Hepatocyte (in vitro differentiated cells): ENCODE measurements around the gene GALNT18. TPM values are rescaled to one million over a fixed set of nuclear protein-coding genes. Genes with fewer than 3 reads are reported as not detected.

ENCODE experiments used
- DNase-seq: peaks from one replicate; pipeline ENCODE4 v3.0.0-alpha.2; 2016; ENCODE audit warnings: low spot score
- H2AFZ ChIP-seq: fragments of 200-600 bp; sonication (generic); 2 replicates; pipeline ENCODE4 v1.6.0; 2016; ENCODE audit warnings: antibody characterized with exemption, mild to moderate bottlenecking
- H3K27ac ChIP-seq: fragments of 200-600 bp; sonication (generic); 2 replicates; pipeline ENCODE4 v1.5.1; 2016; ENCODE audit warnings: mild to moderate bottlenecking
- H3K27me3 ChIP-seq: fragments of 200-600 bp; sonication (generic); 2 replicates; pipeline ENCODE4 v1.6.1; 2016
- H3K36me3 ChIP-seq: fragments of 200-600 bp; sonication (generic); replicated peaks from 2 replicates; pipeline ENCODE4 v1.5.1; 2016; ENCODE audit warnings: low read depth; ENCODE audit not compliant: insufficient read depth
- H3K4me1 ChIP-seq: fragments of 200-600 bp; sonication (generic); 2 replicates; pipeline ENCODE4 v1.5.1; 2016; ENCODE audit warnings: mild to moderate bottlenecking, moderate library complexity; ENCODE audit not compliant: insufficient read depth
- H3K4me2 ChIP-seq: fragments of 200-600 bp; sonication (generic); 2 replicates; pipeline ENCODE4 v1.6.0; 2016
- H3K4me3 ChIP-seq: fragments of 200-600 bp; sonication (generic); 2 replicates; pipeline ENCODE4 v1.5.1; 2016; ENCODE audit warnings: mild to moderate bottlenecking
- H3K79me2 ChIP-seq: fragments of 200-600 bp; sonication (generic); 2 replicates; pipeline ENCODE4 v1.6.0; 2017; ENCODE audit warnings: mild to moderate bottlenecking
- H3K9me2 ChIP-seq: fragments of 200-600 bp; sonication (generic); replicated peaks from 2 replicates; pipeline ENCODE4 v1.6.0; 2017; ENCODE audit warnings: mild to moderate bottlenecking; ENCODE audit not compliant: insufficient read depth
- H3K9me3 ChIP-seq: fragments of 200-600 bp; sonication (generic); 2 replicates; pipeline ENCODE4 v1.5.1; 2016; ENCODE audit warnings: low read depth, mild to moderate bottlenecking
- H4K20me1 ChIP-seq: fragments of 200-600 bp; sonication (generic); 2 replicates; pipeline ENCODE4 v1.6.0; 2016; ENCODE audit warnings: mild to moderate bottlenecking; ENCODE audit not compliant: insufficient read depth, poor library complexity, severe bottlenecking
- CTCF ChIP-seq: fragments of 200-600 bp; sonication (generic); IDR thresholded peaks from 2 replicates; pipeline ENCODE4 v1.5.1; 2016; ENCODE audit warnings: antibody characterized with exemption, mild to moderate bottlenecking; ENCODE audit not compliant: poor library complexity
- EZH2 ChIP-seq: fragments of 200-600 bp; sonication (generic); IDR thresholded peaks from 2 replicates; pipeline ENCODE4 v1.6.1; 2016; ENCODE audit warnings: antibody characterized with exemption, mild to moderate bottlenecking, borderline replicate concordance
- EZH2phosphoT487 ChIP-seq: fragments of 200-600 bp; sonication (generic); IDR thresholded peaks from one replicate; pipeline ENCODE4 v1.6.1; 2018; ENCODE audit warnings: antibody characterized with exemption, mild to moderate bottlenecking, low read depth, moderate library complexity; ENCODE audit not compliant: unreplicated experiment, severe bottlenecking
- WGBS: methylation state at CpG from one replicate; pipeline ENCODE4 v1.1.6; 2016; ENCODE audit warnings: low lambda C conversion rate; ENCODE audit errors: missing lambda C conversion rate; 5-methylcytosine and 5-hydroxymethylcytosine counted together
- polyA plus RNA-seq: library from polyadenylated mRNA; unstranded; fragments of >200 nt; fragmentation: Nextera tagmentation; extraction: Ambion mirVana; gene quantifications from 2 replicates; pipeline ENCODE4 v1.2.1, GENCODE V29; 2016
- total RNA-seq: library from RNA; depleted of rRNA; stranded (reverse); fragments of >200 nt; gene quantifications from 2 replicates; pipeline ENCODE4 v1.2.3, GENCODE V29; 2014

GALNT18 gene
- total and polyA plus RNA-seq, 2 experiments from 2014 or later = 11.6 to 22.4 TPM

GRCh38 chr11:11421509-11421908 lies 200.3 kb downstream of the GALNT18 start:
- no peak overlapping the region for H3K4me2 ChIP-seq
- no peak overlapping the region for H3K4me3 ChIP-seq
- TF ChIP-seq EZH2phosphoT487 (no peak), CTCF (no peak), EZH2 (no peak)
- no peaks in the 10 kb centered on the region for H4K20me1 ChIP-seq
- H3K27me3 ChIP-seq = no peaks in the 10 kb centered on the region
- H2AFZ ChIP-seq = no peak overlapping the region
- no peaks in the 10 kb centered on the region for H3K4me1 ChIP-seq
- H3K27ac ChIP-seq = no peak overlapping the region
- no peaks in the 10 kb centered on the region for H3K9me2 ChIP-seq
- no peaks in the 10 kb centered on the region for H3K79me2 ChIP-seq
- no peaks in the 10 kb centered on the region for H3K36me3 ChIP-seq
- H3K9me3 ChIP-seq = no peaks in the 10 kb centered on the region
- no peak for DNase-seq
- WGBS = 100% methylated on average over 1 of the region's 2 CpGs

- Histone ChIP-seq H3K9me3 (no peaks in the 10 kb centered on the region), H3K79me2 (no peaks in the 10 kb centered on the region), H4K20me1 (no peaks in the 10 kb centered on the region), H2AFZ (no peak overlapping the region), H3K27me3 (no peaks in the 10 kb centered on the region), H3K9me2 (no peaks in the 10 kb centered on the region), H3K4me3 (no peak overlapping the region), H3K36me3 (no peaks in the 10 kb centered on the region), H3K27ac (no peak overlapping the region), H3K4me1 (no peaks in the 10 kb centered on the region), H3K4me2 (no peak overlapping the region)
- DNase-seq = no peak
- WGBS = 90% methylated on average over 5 of the region's 5 CpGs
- no peak for TF ChIP-seq EZH2
- TF ChIP-seq EZH2phosphoT487 = no peak
- no peak for TF ChIP-seq CTCF
Observed at GRCh38 chr11:11420899-11421285, 200.9 kb downstream of the GALNT18 start.

- Histone ChIP-seq H2AFZ (no peak overlapping the region), H3K4me1 (no peaks in the 10 kb centered on the region), H3K27me3 (no peaks in the 10 kb centered on the region), H4K20me1 (no peaks in the 10 kb centered on the region), H3K4me3 (no peak overlapping the region), H3K9me2 (no peaks in the 10 kb centered on the region), H3K4me2 (no peak overlapping the region), H3K79me2 (no peaks in the 10 kb centered on the region), H3K36me3 (no peaks in the 10 kb centered on the region), H3K27ac (no peak overlapping the region), H3K9me3 (no peaks in the 10 kb centered on the region)
- TF ChIP-seq EZH2 (no peak), EZH2phosphoT487 (no peak), CTCF (no peak)
- 96% methylated on average over 4 of the region's 4 CpGs for WGBS
- no peak for DNase-seq
Observed at GRCh38 chr11:11420191-11420898, 201.5 kb downstream of the GALNT18 start.

- WGBS = 98% methylated on average over 3 of the region's 3 CpGs
- H3K27me3 ChIP-seq = no peaks in the 10 kb centered on the region
Observed at GRCh38 chr11:11419747-11420146, 202.1 kb downstream of the GALNT18 start.

More at GRCh38 chr11:11419747-11420146, 202.1 kb downstream of the GALNT18 start:
- H3K9me3 ChIP-seq = no peaks in the 10 kb centered on the region
- no peak overlapping the region for H2AFZ ChIP-seq
- H3K9me2 ChIP-seq = no peaks in the 10 kb centered on the region
- no peak overlapping the region for H3K27ac ChIP-seq
- TF ChIP-seq CTCF (no peak), EZH2 (no peak), EZH2phosphoT487 (no peak)
- no peak overlapping the region for H3K4me2 ChIP-seq
- H3K79me2 ChIP-seq = no peaks in the 10 kb centered on the region
- no peak overlapping the region for H3K4me3 ChIP-seq
- no peak for DNase-seq
- no peaks in the 10 kb centered on the region for H4K20me1 ChIP-seq
- H3K4me1 ChIP-seq = no peaks in the 10 kb centered on the region
- no peaks in the 10 kb centered on the region for H3K36me3 ChIP-seq
